ENCODE measurements around the gene KRTAP10-11. TPM values are rescaled to one million over a fixed set of nuclear protein-coding genes. Genes with fewer than 3 reads are reported as not detected.
"Not testable (repeated sequence)": the region's sequence is repeated elsewhere in the genome, so short reads cannot be mapped to it uniquely, and the experiment has no call there.

The KRTAP10-11 gene
- not detected for polyA plus RNA-seq (2013, experiment 1 of 2; ENCODE audit: insufficient read length)
- polyA plus RNA-seq (2013, experiment 2 of 2; ENCODE audit: insufficient read length) = not detected

GRCh38 chr21:44646366-44647221, at the start of gene KRTAP10-11:
TSS of gene KRTAP10-11 (plus strand) at chr21:44646414. CDS start at chr21:44646459, 45 bp downstream.
- not testable (repeated sequence) for DNase-seq

- DNase-seq = no peak
These were observed 48.2 kb upstream of the KRTAP10-11 start for GRCh38 chr21:44598061-44598460.

GRCh38 chr21:44599264-44600029, 46.8 kb upstream of the KRTAP10-11 start:
- no peak for DNase-seq

DNA sequence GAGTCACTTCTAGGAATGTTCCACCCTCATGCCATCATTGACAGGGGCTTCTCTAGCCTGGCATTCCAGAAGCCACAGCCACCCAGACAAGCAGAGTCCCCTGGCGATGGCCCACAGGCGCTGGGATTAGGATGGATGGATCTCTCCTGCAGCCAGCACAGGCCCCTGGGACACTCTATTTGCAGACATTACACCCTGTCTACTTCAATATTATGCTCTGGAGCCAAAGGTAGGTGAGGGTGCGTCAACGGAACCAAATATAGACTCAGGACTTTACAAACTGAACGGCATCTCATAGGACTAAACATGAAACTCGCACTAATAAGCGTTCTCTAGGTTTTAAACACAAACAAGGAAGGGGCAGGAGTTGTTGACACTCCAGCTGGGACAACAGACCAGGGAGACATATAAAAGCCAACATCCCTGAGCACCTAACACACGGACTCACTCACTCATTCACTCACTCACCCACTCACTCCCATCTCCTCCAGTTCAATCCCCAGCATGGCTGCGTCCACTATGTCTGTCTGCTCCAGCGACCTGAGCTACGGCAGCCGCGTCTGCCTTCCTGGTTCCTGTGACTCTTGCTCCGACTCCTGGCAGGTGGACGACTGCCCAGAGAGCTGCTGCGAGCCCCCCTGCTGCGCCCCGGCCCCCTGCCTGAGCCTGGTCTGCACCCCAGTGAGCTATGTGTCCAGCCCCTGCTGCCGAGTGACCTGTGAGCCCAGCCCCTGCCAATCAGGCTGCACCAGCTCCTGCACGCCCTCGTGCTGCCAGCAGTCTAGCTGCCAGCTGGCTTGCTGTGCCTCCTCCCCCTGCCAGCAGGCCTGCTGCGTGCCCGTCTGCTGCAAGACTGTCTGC, 45.9 kb upstream of the KRTAP10-11 start, which contains the start of gene KRTAP10-7:
Gene KRTAP10-7 (plus strand): TSS at position 480 of the 861 bp plus-strand sequence. CDS start 25 bp downstream, at position 505.
- DNase-seq = not testable (repeated sequence)

DNA sequence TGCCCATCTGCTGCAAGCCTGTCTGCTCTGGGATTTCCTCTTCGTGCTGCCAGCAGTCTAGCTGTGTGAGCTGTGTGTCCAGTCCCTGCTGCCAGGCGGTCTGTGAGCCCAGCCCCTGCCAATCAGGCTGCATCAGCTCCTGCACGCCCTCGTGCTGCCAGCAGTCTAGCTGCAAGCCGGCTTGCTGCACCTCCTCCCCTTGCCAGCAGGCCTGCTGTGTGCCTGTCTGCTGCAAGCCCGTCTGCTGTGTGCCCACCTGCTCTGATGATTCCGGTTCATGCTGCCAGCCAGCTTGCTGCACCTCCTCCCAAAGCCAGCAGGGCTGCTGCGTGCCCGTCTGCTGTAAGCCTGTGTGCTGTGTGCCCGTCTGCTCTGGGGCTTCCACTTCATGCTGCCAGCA, 45.1 kb upstream of the KRTAP10-11 start:
- DNase-seq = not testable (repeated sequence)

- DNase-seq = no peak
These were observed 44.4 kb upstream of the KRTAP10-11 start for GRCh38 chr21:44601596-44602462.

DNA sequence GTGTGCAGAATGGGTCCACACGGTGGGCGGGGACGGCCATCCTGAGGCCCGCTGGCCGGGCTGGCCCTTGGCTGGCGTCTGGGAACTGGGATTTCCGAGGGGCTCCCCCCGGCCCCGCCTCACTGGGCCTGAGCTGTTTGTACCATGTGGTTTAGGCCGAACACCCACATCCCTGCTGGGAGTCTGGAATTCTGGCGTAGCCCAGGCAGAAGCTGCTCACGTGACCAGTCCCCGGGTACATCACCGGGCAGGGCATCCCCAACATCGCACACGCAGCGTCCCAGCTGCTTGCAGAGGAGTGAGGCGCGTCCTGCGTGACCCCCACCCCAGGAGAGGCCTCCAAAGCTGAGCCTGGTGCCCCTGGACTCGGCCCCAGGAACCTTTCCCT, 43.8 kb upstream of the KRTAP10-11 start:
- no peak for DNase-seq

- no peak for DNase-seq
These were observed 42.9 kb upstream of the KRTAP10-11 start for GRCh38 chr21:44603109-44603875.

DNA sequence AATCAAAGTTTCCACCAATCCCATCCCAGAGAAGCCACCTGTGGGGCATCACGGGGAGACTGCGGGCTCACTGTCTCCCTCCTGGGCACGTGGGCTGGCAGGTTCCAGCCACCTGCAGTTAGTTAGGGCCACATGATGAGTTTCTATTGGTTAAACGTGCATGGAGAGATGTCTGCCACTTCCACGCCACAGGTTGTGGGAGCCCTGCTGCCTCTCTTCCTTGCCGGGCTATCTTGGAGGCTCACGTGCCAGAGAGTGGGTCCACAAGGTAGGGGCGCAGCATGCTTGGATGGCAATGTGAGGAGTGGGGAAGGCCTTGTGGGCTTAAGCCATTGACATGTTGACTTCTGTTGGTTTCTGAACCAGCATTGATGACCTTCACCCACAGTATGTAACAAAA, 42.3 kb upstream of the KRTAP10-11 start:
- DNase-seq = no peak

GRCh38 chr21:44606495-44606894, 39.7 kb upstream of the KRTAP10-11 start:
- no peak for DNase-seq

DNA sequence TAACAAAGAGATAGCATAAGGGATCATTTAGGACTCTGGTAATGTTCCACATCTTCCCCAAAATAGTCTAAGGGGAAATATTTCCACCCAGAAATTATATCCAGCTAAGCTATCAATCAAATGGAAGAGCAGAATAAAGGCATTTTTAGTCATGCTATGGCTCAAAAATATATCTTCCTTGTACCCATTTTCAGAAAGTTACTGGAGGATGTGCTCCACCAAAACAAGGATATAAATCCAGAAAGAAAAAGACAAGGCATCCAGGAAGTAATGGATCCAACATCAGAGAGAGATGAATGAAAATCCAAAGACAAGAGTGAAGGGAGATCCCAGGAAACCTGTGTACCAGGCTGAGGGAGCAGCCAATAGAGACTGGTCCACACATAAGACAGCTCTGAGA, 37.0 kb upstream of the KRTAP10-11 start:
- DNase-seq = no peak

- DNase-seq = not testable (repeated sequence)
These were observed 35.9 kb upstream of the KRTAP10-11 start for GRCh38 chr21:44610157-44610843.

GRCh38 chr21:44611551-44611950, 34.7 kb upstream of the KRTAP10-11 start:
- no peak for DNase-seq

GRCh38 chr21:44612029-44612486, 34.2 kb upstream of the KRTAP10-11 start, which contains the start of gene KRTAP10-8:
TSS of gene KRTAP10-8 (plus strand) at chr21:44612079. CDS start at chr21:44612101, 22 bp downstream.
- DNase-seq = no peak

- DNase-seq = no peak
These were observed 33.5 kb upstream of the KRTAP10-11 start for GRCh38 chr21:44612669-44613229.

GRCh38 chr21:44613386-44614155, 32.6 kb upstream of the KRTAP10-11 start:
- no peak for DNase-seq

GRCh38 chr21:44614161-44614631, 32.0 kb upstream of the KRTAP10-11 start:
- no peak for DNase-seq

DNA sequence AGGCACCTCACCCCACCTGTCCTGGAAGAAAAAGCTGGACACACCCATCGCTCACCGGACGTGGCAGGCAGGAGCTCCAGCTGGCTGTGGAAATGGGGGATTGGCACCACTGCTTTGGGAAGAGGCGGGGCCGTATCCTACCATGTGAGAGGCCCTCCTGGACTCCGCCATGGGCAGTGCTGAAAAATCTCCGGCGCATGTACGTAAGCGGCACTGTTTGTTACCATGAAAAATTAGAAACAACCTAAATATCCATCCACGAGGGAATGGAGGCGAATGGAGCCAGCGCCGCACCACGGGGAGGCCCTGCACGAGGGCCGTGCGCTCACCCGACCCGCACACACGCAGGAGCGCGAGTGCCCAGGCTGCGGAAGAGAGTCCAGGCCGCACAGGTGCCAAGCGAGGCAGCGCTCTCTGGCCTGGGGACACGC, 31.2 kb upstream of the KRTAP10-11 start:
- no peak for DNase-seq
